NCI-H510A (cell line): ENCODE measurements around the gene TSPAN18.

Experiments used
- DNase-seq: peaks from one replicate; lab custom pipeline; 2025; lab: John Stamatoyannopoulos, UW

TSPAN18 gene

GRCh38 chr11:44711113-44711786 is 15.5 kb upstream of the TSPAN18 start:
- no peak for DNase-seq

DNA sequence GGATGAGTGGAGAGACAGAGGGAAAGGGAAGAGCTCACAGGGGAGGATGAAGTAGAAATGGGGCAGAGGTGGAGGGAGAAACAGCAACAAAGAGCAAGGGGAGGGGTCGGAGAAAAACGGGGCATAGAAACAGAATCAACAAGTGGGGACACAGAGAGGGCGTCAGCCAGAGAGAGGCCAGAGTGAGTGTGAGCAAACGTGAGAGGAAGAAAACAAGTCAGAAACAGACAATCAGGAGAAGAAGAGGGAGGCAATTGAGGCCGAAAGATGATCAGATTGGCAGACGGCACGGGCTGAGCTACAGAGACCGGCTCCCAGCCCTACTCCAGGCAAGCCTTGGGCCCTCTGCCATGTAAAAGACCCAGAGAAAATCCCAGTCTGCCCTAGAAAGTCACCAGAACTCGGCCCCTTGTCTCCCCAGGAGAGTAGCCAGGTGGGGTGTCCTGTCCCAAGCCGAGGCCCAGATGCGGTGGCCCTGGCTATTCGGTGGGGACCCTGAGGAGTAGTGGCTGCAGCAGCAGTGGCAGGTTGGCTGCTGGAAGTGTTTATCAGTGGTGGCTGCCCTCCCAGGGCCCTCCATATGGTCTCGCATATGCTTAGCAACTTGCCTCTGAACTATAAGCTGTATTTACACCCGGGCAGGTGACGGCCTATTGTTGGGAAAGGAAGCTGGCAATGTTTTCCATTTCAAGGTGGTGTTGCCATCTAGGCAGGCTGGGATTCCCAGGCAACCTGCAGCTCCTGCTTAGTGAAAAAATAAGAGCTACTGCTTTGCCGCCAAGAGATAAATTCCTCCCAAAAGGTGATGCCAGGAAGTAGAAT is 14.8 kb upstream of the TSPAN18 start:
- DNase-seq = no peak

DNA sequence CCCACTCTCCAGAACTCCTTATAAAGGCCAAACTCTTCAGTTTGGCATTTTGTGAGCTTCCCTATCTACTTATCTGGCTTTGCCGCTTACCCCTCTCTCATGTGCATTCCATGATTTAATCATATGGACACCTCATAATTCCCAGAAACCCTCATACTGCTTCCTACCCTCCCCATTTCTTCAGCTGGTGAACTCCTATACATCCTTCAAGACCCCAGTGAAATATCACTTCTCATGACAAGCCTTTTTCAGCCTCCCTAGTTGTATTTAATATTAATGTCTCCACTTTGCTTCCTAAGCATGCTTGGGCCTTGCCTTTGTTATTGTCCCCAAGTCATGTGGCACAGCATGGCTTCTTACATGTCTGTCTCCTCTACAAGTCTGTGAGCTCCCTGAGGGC is 13.7 kb upstream of the TSPAN18 start:
- DNase-seq = no peak

DNA sequence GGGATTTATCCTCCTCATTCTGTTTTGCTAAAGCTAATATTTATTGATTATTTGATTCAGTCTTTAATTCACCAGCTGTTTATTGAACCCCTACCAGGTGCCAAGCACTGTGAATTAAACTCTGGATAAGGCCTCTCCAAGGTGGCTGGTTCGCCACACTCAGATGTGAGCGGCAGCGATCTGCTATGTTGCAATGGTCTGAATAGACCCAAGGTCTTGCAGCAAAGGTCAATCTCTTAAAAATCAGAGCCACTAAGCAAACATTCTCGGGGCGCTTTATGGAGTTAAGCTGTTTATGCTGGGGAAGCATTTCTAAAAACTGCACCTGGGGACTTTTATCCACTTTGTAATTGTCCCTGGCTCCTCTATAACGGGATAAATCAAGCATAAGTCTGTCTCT is 10.5 kb upstream of the TSPAN18 start:
- DNase-seq = no peak

DNA sequence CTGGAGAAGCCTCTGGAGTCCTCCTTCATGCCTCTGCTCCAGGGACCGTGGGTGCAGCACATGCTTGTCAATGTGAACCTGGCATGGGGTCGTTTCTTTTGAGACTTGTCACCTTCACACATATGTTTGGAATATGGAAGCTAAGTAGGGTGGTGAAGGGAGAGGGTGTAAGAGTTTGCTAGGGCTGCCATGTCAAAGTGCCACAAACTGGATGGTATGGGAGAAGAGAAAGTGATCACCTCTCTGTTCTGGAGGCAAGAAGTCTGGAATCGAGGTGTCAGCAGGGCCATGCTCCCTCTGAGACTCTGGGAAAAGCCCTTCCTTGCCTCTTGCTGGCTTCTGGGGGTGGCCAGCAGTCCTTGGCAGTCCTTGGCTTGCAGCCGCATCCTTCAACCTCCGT is 8.7 kb upstream of the TSPAN18 start:
- no peak for DNase-seq

DNA sequence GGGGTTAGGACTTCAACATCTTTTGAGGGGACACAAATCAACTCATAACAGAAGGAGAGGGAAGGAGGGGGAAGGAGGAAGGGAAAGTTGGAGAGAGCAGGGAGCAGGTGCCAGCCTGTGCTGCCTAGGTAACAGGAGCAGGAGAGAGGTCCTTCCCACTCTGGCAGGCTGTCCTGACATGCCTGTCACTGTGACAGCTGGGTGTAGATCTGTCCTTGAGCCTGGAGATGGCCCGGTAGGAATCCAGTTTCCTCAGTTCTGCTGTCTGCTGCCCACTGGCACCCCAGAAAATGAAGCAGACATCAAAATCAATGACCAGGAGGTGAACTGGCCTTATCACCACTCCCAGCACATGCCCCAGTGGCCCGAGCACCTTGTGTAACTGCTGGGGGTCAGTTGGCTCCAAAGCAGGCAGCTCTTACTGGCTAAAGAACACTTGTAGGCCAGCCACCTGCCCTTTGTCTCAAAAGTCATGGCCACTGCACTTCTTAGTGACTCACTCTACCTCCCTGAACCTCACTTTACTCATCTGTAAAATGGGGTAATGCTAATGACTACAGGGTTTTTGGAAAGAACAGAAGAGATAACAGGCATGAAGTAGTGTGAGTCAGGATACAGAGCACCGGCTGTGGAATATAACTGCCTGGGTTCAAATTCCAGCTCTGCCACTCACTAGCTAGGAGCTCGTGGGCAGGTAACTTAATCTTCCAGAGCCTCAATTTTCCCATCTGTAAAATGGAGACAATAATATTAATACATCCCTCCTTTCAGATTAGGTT is 8.0 kb upstream of the TSPAN18 start:
- DNase-seq = no peak

- DNase-seq = no peak
Observed at GRCh38 chr11:44725016-44725685, 1.6 kb upstream of the TSPAN18 start.

DNA sequence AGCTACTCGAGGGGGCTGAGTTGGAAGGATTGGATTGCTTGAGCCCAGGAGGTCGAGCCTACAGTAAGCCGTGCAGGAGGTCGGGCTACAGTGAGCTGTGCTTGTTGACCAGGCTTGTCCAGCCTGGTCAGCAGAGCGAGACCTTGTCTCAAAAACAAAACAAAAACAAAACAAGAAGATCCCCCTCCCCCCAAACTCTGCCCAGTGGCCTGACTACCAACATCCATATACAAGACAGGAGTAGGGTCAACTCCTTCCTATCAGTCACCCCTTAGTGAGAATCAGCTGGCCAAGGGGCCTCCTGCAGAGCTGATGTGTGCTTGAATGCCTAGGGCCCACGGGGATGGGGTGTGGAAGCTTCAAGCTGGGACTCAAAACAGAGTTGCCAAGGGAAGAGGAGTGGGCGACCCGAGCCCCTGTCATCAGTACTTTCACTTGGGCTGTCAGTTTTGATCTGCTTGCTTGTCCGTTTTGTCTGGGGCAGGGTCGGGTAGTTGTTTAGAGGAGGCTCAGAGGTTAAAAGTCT is 942 bp upstream of the TSPAN18 start:
- DNase-seq = no peak

DNA sequence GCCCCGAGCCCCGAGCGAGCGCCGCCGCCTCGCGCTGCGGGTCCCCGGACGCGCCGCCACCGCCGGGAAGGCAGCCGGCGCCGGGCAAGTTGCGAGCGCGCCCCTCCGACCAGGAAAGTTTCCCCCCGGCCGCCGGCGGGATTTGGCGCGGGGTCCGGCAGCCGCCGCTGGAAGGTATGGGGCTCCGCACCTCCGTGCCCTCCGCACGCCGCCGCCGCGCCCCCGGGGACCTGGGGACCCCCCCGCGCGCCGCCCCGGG is 281 bp downstream of the TSPAN18 start:
- DNase-seq = no peak

GRCh38 chr11:44727373-44728287 is 868 bp downstream of the TSPAN18 start:
- DNase-seq = no peak

- DNase-seq = no peak
Observed at GRCh38 chr11:44728491-44728910, 1.7 kb downstream of the TSPAN18 start.

DNA sequence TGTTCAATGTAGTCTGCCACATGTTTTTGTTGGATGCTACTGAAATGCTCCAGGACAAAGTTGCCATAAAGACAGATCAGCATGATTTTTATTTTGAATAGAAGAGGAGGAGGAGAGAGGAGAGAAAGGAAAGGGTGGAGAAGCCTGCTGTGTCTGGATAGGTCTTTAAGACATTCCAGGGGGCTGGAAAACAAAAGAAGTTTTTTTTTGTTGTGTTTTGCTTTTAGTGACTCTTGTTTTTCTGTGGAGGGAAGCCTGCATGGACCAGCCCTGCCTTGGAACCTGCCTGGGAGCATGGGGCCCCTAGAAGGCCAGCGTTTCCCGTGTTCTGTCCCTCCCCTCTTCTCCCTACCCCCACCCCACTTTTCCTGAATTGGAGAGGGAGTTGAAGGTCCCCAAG is 2.3 kb downstream of the TSPAN18 start:
- no peak for DNase-seq

- DNase-seq = no peak
Observed at GRCh38 chr11:44729713-44730112, 3.0 kb downstream of the TSPAN18 start.

GRCh38 chr11:44730775-44731174 is 4.0 kb downstream of the TSPAN18 start:
- no peak for DNase-seq

- DNase-seq = no peak
Observed at GRCh38 chr11:44731685-44732430, 5.1 kb downstream of the TSPAN18 start.

- DNase-seq = no peak
Observed at GRCh38 chr11:44732564-44732963, 5.8 kb downstream of the TSPAN18 start.

DNA sequence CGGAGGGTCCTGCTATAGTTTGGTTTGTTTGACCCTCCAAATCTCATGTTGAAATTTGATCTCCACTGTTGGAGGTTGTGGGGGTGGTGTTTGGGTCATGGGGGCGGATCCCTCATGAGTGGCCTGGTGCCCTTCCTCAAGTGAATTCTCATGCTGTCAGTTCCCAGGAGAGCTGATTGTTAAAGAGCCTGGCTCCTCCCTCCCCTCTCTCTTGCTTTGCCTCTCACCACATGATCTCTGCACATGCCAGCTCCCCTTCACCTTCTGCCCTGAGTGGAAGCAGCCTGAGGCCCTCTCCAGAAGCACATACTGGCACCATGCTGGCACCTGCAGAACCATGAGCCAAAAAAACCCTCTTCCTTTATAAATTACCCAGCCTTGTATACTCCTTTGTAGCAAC is 7.1 kb downstream of the TSPAN18 start:
- no peak for DNase-seq

DNA sequence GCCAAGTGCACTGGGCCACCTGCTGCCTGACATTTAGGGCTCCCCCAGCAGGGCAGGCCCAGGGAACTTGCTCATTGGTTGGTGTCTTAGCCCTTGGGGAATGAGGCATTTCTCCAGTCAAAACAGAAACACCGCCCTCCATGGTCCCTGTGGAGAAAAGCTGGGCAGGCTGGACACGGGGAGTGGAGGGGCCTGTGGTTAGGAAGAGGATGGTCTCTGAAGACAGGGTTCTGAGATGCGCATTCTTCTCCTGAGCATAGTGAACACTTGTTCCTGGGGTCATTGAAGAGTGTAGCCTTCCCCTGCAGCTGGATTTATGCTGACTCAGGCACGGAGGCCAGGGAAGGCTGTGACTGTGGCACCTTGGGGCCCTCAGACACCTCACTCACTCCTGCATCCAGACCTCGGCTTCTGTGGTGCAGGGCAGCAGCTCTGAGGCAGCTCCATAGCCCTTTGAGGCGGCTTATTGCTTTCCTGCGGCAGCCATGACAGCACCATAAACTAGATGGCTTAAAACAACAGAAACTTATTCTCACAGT is 8.2 kb downstream of the TSPAN18 start:
- DNase-seq = no peak

- no peak for DNase-seq
Observed at GRCh38 chr11:44736791-44737190, 10.0 kb downstream of the TSPAN18 start.
